Neutrophil (primary cell): ENCODE data around the gene NDUFB11.

Source experiments
- H3K27ac ChIP-seq: fragments of 200-600 bp; sonication (generic); 2 replicates; pipeline ENCODE4 v1.5.1; 2016; ENCODE audit warnings: mild to moderate bottlenecking, moderate library complexity
- H3K27me3 ChIP-seq: fragments of 200-600 bp; sonication (generic); 2 replicates; pipeline ENCODE4 v1.6.0; 2016; ENCODE audit warnings: mild to moderate bottlenecking
- H3K36me3 ChIP-seq: fragments of 200-600 bp; sonication (generic); 2 replicates; pipeline ENCODE4 v1.5.1; 2017
- H3K4me1 ChIP-seq, 2 experiments: fragments of 200-600 bp in 1 of 2; sonication (generic) in 1 of 2; 1 replicate in 1 of 2; 2 replicates in 1 of 2; pipeline versions ENCODE4 v1.5.1 to v1.6.1; 2013 to 2016; ENCODE audit warnings: low read depth in 1 of 2, low read length in 1 of 2, mild to moderate bottlenecking in 1 of 2, moderate library complexity in 1 of 2; ENCODE audit not compliant: control insufficient read depth in 1 of 2, insufficient read depth in 1 of 2
- H3K4me3 ChIP-seq, 2 experiments: fragments of 200-600 bp in 1 of 2; sonication (generic) in 1 of 2; 1 replicate in 1 of 2; 2 replicates in 1 of 2; pipeline ENCODE4 v1.5.1; 2013 to 2016; ENCODE audit warnings: low read depth in 1 of 2, low read length in 1 of 2, mild to moderate bottlenecking in 1 of 2, moderate library complexity in 1 of 2
- H3K9me3 ChIP-seq: fragments of 200-600 bp; sonication (generic); 2 replicates; pipeline ENCODE4 v1.5.1; 2016
- TF ChIP-seq, protein P1 (sequence below): fragments of 200-600 bp; sonication (generic); IDR thresholded peaks from 2 replicates; pipeline ENCODE4 v1.5.1; 2016; ENCODE audit warnings: antibody characterized with exemption

Gene NDUFB11

DNA sequence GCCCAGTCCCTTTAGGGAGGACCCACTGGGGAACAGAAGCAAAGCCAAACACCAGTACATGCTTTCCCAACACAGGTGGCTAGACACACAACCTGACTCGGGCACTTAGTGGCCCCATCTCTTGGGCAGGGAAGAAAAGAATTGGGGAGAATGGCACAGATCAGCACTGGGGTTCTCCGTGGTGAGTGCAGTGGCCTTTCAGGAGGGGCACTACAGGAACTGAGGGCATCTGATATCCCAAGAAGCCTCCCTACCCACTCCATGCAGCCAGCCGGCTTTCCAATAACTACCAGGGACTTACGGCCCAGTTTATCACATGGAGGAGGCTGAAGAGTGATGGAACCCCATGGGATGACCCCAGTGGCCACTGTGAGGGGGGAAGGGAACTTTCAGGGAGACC, 43.3 kb downstream of the NDUFB11 start:
- Histone ChIP-seq H3K27ac (no peak overlapping the region), H3K9me3 (no peaks in the 10 kb centered on the region), H3K4me3 (no peak overlapping the region), H3K4me1 (no peaks in the 10 kb centered on the region), H3K36me3 (no peaks in the 10 kb centered on the region), H3K27me3 (no peaks in the 10 kb centered on the region)
- TF ChIP-seq, protein P1, sequence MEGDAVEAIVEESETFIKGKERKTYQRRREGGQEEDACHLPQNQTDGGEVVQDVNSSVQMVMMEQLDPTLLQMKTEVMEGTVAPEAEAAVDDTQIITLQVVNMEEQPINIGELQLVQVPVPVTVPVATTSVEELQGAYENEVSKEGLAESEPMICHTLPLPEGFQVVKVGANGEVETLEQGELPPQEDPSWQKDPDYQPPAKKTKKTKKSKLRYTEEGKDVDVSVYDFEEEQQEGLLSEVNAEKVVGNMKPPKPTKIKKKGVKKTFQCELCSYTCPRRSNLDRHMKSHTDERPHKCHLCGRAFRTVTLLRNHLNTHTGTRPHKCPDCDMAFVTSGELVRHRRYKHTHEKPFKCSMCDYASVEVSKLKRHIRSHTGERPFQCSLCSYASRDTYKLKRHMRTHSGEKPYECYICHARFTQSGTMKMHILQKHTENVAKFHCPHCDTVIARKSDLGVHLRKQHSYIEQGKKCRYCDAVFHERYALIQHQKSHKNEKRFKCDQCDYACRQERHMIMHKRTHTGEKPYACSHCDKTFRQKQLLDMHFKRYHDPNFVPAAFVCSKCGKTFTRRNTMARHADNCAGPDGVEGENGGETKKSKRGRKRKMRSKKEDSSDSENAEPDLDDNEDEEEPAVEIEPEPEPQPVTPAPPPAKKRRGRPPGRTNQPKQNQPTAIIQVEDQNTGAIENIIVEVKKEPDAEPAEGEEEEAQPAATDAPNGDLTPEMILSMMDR, result no peak

DNA sequence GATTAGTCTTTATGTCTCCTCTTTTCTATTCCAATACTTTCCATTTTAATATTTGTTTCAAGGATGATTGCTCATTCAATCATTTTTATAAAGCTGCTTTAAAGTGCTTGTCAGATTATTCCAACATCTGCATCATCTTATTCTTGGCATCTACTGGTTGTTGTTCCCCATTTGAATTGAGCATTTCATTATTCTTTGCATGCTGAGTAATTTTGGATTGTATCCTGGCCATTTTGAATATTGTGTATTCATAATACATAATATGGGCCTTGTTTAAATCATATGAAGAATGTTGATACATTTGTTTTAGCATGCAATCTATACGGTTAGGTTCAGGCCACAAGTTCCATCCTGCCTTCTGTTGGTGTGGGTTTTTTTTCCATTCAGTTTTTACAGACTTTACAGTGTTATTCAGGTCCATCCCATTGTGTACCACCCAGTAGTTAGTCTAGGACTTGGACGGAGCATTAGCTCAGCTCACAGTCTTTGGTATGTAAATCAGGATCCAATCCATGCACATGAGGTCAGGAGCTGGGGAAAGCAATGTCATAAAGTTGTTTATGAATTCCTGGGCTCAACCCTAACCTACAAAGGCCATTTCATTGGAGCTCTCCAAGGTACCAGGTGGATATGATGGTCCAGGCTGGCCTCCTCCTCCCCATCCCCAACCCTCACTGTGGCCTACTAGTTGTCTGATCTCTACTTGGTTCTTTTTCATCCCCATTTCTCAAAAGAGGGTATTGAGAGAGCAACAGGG, 46.0 kb downstream of the NDUFB11 start:
- Histone ChIP-seq H3K27ac (no peak overlapping the region), H3K36me3 (no peaks in the 10 kb centered on the region), H3K27me3 (no peaks in the 10 kb centered on the region), H3K4me1 (no peaks in the 10 kb centered on the region), H3K4me3 (no peak overlapping the region), H3K9me3 (no peaks in the 10 kb centered on the region)
- TF ChIP-seq, protein P1, result no peak

DNA sequence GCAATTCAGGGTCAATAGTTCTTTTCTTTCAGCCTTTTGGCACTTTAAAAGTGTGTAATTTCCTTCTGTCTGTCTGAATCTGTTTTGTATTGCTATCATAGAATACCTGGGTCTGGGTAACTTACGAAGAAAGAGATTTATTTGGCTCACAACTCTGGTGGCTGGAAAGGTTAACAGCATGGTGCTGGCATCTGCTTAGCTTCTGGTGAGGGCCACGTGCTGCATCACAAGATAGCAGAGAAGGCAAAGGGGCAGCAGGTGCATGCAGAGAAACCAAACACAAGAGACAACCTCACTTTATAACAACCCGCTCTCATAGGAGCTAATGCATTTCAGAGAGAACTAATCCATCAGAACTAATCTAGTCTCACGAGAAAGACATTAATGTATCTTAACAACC, 47.5 kb downstream of the NDUFB11 start:
- Histone ChIP-seq H3K4me3 (no peak overlapping the region), H3K27ac (no peak overlapping the region), H3K27me3 (no peaks in the 10 kb centered on the region), H3K4me1 (no peaks in the 10 kb centered on the region), H3K36me3 (no peaks in the 10 kb centered on the region), H3K9me3 (no peaks in the 10 kb centered on the region)
- TF ChIP-seq, protein P1, result no peak

DNA sequence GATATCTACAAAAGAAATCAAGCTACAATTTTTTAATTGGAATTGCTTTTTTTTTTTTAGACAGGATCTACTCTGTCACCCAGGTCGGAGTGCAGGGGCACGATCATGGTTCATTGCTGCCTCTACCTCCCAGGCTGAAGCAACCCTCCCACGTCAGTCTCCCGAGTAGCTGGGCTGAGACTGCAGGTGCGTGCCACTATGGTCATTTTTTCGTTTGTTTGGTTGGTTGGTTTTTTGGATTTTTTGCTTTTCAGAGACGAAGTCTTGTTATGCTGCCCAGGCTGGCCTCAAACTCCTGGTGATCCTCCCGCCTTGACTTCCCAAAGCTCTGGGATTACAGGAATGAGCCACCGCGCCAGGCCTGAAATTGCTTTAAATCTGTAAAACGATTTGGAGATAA, 50.6 kb downstream of the NDUFB11 start:
- Histone ChIP-seq H3K9me3 (no peaks in the 10 kb centered on the region), H3K36me3 (no peaks in the 10 kb centered on the region), H3K4me3 (no peak overlapping the region), H3K4me1 (no peaks in the 10 kb centered on the region), H3K27ac (no peak overlapping the region), H3K27me3 (no peaks in the 10 kb centered on the region)
- TF ChIP-seq, protein P1, result no peak

DNA sequence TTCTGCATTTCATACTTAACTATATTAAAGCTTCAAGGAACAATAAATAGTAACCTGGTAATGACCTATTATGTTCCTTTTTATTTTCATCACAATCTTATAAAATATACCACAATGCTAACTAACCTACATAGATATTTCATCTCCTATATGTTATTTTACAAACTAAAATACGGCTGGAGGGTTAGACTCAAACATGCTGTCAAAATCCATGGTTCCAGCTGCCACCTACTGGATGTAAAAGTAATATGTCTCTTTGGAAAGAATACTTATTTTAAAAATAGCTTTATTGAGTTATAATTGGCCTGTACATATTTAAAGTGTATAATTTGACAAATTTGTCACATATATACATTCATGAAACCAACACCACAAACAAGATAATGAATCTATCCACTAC, 51.3 kb downstream of the NDUFB11 start:
- Histone ChIP-seq H3K9me3 (no peaks in the 10 kb centered on the region), H3K4me3 (no peak overlapping the region), H3K4me1 (no peaks in the 10 kb centered on the region), H3K36me3 (no peaks in the 10 kb centered on the region), H3K27ac (no peak overlapping the region), H3K27me3 (no peaks in the 10 kb centered on the region)
- TF ChIP-seq, protein P1, result no peak
